Renal cortical epithelial cell (primary cell): Measurements from ENCODE around the gene ENC1. TPM values are rescaled to one million over a fixed set of nuclear protein-coding genes. Genes with fewer than 3 reads are reported as not detected.

Experiments used
- DNase-seq: peaks from one replicate; pipeline ENCODE4 v3.0.0-alpha.2; 2011; ENCODE audit warnings: low read depth
- total RNA-seq: library from RNA; depleted of rRNA; stranded (reverse); fragments of >200 nt; gene quantifications from 2 replicates; pipeline ENCODE4 v1.2.3, GENCODE V29; 2014

The ENC1 gene
- total RNA-seq, 1 donor from 2014 or later: 44.5 TPM

DNA sequence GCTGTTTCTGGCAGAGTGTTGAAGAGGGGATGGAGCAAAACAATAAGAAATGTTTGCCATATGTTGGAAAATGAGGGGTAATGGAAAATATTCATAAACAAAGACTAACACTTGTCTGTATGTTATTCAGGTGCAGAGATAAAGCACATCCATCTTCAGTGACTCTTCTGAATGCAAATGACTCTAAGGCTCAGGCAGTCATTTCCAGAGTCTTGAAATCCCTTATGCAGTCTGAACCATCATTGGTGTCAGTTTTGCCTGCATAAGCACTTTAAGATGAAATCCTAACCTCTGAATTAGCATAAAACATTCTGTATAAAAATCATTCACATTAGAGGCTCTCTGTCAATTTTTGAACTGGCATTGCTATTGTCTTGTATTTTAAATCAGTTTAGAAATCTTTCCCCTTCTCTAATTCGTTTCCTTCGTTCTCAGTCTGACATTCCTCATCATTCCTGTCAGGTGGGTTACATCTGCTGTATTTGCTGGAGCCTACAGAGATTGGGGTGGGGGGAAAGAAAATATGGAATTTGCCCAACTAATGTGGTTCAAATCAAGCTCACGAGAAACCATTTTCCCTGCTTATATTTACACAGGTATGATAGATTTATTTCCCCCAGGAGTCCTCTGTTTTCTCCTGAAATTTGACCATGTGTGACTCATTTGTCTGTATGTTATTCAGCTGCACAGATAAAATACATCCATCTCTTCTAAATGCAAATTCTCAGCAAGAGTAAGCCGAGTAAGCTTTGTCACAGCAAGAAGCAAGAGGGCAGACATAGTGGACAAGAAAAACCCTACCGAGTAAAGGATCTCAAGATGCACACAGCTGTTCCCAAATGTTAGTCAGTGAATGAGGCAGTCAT is 31.6 kb downstream of the ENC1 start:
- DNase-seq: no peak

DNA sequence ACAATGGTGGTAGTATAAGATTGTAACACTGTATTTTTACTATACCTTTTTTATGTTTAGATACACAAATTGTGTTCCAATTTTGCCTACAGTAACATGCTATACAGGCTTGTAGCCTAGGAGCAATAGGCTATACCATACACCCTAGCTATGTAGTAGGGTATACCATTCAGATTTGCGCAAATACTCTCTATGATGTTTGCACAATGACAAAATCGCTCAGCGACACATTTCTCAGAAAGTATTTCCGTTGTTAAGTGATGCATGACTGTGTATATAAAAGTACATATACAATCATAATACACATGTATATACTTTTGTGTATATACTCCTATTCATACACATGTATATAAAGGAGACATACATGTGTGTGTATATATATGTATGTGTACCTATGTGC is 34.8 kb downstream of the ENC1 start:
- no peak for DNase-seq

DNA sequence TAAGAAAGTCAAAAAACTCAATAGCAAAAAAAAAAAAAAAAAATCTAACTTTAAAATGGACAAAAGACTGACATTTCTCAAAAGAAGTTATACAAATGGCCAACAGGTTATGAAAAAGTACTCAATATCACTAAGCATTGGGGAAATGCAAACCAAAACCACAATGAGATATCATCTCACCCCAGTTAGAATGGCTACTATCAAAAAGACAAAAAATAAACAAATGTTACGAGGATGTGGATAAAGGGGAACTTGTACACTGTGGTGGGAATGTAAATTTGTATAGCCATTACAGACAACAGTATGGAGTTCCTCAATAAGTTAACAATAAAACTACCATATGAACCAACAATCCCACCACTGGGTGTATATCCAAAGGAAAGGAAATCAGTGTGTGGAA is 37.2 kb downstream of the ENC1 start:
- no peak for DNase-seq

DNA sequence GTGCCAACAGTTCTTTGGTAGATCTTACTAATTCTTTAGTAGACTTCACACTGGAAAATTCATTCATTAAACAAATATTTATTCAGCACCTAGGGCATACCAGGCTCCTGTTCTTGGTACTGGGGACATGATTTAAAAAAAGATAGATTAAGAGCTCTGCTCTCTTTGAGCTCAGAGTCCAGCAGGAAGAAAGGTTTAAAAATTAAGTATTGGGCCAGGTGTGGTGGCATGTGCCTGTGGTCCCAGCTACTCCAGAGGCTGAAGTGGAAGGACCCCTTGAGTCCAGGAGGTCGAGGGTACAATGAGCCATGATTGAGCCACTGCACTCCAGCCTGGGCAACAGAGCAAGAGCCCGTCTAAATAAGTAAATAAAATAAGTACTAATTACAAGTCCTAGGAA is 41.4 kb downstream of the ENC1 start:
- DNase-seq: no peak

DNA sequence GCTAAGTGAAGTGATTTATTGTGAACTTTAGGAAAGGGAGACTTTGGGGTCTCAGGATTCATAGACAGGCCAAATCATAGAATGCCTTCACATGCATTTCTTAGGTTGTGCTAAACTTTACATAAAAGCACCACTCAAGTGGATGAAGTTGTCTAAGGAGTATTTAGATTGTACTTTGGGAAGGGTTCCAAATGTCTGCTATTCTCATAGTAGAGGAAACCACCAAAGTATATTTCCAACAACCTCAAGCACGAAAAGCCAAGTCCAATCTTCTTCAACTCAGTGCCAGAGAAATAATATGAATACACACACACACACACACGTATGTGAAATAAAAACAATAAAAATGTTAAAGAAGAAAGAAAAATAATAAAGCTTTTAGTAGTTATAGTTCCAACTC is 41.8 kb downstream of the ENC1 start:
- DNase-seq: no peak

DNA sequence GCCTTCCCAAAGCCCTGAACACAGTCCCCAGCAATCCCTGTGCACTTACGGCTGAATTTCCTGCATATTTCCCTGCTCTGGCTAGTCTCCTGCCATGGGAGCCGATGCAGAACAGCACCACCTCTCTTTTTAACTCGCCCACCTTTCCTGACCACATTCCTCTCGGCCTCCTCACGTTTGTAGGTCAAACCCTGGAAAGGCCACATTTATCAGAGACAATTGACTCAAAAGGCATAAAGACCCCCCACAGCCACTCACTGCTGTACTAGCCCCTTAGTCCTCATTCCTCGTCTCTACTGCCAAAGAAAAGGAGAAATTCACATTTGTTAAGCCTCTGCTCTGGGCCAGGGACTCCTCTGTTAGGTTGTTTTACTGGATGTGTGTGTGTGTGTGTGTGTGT is 43.6 kb downstream of the ENC1 start:
- no peak for DNase-seq

DNA sequence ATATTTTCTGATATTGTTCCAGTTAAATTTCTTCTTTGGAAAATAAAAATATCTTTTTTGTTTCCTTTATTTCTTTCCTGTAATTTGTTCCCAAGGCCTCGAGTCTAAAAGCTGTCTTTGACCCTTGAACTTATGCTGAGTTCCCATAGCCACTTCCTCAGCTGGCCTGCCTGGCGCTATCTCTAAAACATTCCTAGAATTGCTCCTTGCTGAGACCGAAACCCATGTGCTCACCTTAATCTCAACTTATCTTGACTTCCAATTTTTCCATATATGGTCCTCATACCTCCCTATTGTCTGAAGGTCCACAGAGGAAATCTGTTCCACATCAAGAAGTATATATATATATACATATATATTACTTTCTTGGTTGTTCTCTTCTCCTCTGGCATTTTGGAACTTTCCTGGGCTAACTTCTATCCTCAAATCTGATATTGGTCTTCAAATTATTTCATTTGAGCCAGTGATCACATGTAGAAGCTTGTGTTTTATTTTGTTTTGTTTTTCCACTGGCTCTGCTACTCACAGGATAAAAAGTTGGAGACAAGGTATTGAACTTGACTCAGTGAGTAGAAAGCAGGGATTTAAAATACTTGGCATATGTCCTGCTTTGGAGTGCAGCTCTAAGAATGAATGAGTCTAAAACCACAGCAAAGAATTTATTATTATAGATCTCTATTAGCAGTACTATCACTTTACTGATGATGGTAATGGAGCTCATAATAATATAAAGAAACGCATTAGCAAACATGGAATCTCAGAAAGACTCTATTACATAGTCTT is 45.2 kb downstream of the ENC1 start:
- peak; percentile 81 for DNase-seq

DNA sequence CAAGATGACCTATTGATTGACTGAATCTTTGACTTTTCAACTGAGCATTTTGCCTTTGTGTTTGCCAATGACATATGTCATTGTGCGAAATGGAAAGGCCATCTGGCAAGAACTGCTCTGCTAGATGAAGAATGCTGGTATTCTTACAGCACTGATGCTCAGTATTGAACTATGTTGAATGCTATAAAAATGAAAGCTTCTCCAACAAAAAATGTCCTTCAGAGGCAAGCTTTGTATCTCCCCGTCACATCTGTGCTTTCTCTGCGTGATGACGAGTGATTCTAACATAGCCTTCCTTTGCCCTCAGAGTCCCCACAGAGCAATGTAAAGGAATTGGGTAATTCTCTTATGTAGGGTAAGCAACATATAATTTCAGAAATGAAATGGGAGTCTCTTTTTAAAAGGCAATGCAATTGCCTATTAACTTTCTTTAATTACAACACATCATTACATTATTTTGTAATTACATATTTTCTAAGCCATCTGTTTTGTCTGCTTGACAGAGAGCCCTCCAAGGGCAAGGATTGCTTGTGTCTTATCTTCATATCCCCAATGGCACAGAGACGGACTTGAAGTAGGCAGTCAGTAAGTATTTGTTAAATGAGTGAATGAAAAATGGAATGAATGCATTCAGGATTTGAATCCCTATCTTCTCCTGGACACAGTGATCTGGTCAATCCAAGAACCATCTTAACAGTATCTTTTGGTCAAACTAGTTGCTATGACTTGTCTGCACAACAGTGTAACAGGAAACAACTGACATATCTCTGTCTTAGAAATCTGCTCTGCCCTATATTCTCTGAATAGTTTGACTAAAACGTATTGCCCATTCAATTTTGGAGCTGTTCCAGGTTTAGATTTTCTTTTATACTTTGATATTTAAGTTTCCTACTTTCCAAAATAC is 46.1 kb downstream of the ENC1 start:
- no peak for DNase-seq

DNA sequence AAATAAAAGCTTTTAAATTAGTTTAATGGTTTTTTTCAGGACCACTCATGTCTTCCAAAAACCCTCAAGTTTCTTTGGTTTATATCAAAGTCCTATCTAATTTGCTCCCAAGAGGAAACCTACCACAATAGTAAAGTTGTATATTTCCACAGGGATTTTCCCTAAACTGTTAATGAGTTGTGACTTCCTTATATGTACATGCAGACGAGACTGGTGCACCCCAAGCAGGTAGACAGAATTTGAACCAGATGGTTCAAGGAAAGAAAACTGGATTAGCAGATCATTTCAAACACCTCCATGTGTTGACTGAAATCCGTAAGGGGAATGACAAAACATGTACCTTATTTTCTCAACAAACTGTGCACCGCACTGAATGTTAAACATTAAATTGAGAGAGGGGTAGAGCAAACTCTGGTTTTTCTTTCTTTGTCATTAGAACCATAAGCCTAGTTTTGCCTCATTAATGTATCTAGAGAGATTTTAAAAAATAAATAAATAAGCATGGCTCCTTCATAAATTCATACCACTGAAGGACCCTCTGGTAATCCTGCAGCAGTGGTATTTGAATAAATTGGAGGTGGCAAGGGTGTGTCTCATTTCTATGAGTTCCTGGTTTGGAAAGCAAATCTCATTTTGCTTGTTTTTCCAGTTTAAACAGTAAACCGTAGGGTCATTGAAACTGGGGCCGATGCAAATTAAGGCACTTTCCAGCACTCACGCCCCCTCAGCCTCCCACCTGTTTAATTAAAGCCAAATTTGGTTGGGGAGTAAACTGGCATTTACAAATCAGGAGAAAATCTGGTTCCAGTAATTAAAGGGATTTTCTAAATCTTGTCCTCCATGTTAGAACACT is 51.1 kb downstream of the ENC1 start:
- peak; percentile 38 for DNase-seq

DNA sequence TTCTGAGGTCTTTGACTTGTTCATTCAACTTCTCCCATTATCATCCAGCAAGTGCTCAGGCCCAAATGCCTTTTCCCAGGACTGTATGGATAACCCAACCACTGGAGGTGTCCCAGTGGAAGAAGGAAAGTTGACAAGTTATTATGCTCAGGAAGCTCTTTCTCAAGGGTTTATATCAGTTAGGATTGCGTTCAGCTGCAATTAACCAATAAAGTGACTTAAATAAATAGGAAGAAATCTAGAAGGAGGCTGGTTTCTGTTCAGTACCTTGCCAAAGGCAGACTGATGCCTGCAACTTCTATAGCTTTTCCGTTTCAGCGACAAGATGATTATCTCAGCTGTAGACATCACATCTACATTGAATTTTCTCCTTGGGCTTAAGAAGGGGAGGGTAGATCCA is 52.1 kb downstream of the ENC1 start:
- DNase-seq: no peak

DNA sequence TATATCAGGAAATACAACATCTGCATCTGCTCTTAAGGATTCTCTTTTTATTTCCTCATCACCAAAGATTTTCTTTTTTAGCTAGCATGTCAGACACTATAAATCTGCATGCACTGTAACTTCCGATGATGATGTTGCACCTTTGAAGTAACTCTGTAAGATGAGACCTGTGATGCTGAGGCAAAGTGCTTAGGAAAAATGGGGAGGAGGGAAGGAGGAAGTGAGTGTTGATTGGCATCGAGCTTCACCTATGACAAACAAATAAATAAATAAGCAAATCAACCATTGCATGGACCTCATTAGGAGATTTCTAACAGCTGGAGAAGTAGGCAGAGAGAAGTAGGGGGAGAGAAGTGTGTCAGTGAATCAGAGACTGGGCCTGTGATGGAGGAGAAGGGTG is 52.6 kb downstream of the ENC1 start:
- DNase-seq: no peak

DNA sequence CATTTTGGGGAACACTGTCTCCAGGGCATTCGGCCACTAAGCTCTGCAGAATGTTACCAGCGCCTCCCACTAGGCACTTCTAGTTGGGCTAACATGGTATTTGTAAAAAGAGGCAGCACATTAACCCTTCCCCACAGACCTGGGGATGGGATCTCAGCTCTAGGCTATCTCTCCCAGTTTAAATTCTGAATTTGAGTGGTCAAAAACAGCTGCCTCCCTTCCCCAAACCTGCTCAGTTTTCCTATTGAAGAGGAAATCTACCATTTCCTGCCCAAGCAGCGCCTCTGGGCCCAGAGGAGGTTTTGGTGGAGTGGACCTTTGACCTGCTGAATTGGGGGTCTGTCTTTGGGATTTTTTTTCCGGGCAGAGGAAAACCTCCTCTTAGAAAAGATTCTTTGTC is 53.2 kb downstream of the ENC1 start:
- DNase-seq: no peak

DNA sequence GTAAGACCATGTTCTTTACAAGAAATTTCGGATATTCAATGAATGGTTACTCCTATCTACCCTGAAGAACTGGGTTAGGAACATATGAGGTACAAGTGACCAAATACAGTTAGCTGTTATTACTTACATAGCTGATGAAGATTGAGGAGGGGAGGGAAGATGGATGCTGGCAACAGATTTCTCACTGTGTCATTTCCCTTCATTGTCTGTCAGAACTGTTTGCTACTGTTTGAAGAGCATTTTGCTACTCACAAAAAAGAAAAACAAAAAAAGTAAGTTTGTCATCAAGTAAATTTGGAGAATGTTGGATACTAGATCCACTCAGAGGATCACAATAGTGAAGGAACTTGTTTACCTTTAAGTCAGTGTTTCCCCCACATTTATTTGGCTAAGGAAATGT is 53.7 kb downstream of the ENC1 start:
- no peak for DNase-seq

DNA sequence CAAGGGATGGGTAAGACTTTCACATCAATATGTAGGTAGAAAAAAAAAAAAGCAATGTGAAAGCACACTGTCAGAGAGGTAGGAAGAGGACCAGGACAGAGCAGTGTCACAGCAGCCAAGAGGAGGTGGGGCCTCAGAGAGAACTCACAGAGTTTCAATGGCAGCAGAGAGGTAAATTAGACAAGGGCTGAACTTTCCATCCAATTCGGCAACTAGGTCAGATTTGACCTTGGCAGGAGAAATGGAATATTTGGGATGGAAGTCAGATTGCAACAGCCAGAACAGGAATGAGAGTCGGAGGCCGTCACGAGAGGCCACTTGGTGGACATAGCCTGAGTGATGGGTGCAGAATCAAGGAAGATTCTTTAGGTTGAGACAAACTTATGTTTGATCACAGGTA is 57.7 kb downstream of the ENC1 start:
- no peak for DNase-seq

DNA sequence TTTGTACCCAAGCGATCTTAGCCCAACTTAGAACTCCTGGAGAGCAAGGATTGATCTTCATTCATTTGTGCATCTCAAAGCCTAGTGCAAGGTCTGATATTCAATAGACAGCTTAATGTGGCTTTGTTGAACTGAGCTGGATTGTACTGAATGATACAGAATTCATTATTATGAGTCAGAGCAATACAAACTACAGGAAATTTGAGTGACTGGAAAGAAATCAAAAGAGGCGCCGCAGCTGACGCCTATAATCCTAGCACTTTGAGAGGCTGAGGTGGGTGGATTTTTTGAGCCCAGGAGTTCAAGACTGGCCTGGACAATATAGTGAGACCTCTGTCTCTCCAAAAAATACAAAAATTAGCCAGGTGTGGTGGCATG is 58.6 kb downstream of the ENC1 start:
- DNase-seq: no peak

DNA sequence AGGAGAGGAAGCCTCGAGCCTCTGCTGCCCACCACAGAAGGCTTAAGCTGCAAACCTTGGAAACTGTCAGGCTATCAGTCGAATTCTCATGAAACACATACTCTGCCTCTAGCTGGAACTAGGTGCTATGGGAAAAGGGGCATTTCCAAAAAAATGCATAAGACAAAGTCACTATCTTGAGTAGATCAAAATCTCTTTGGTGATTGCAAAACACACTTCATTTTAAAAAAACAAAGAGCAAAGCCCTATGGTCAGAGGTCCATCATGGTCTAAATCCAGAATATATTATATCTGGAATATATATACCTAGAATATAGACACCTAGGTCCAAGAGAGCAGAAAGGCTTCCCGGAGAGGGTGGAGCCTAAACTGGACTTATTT is 59.8 kb downstream of the ENC1 start:
- DNase-seq: no peak

DNA sequence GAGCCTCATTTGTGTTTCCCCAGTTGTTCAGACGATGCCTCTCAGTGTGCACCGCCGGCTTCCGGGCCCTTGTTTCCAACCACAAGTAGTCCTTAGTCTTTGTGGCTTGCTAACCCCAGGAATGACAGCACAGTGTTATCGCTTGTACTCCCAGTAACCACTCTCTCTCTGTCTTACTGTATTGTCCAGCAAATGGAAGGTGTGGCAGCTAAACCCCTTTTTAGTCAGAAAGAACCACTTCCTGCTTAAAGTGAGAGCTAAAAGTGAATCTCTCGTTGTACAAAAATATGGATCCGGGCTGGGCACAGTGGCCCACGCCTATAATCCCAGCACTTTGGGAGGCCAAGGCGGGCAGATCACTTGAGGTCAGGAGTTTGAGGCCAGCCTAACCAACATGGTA is 61.3 kb downstream of the ENC1 start:
- peak; percentile 62 for DNase-seq

DNA sequence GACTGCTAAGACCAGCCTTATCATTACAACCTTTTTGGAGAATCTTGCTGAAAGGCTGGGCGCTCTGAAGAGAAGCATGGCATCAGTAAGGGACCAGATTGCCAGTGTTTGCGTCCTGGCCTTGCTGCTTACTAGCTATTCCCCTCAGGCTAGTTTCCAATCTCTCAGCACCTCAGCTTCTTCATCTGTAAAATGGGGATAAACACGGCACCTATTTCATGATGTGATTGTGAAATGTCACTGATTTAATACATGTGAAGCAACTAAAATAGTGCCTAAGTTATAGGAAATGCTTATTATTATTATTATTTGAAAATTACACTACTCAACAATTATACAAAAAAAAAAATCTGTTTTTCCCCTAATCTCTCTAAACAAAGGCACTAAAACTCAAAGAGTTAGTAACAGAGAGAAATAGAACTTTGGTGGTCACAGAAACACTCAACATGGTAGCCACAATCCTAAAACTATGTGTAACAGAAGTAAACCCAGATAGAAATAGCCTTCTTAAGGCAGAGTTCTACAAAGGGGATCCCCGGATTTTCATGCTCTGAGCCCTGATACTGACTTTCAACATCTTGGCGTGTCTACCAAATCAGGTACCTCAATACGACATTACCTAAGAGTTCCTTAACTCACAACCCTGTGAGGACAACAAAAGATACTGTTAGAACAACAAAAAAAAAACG is 62.0 kb downstream of the ENC1 start:
- DNase-seq: no peak
